Suppressor macrophage treated with lipopolysaccharide for 4 hours (primary cell): ENCODE measurements around the gene MYOCD.

Experiments
- DNase-seq: peaks from one replicate; pipeline ENCODE4 v3.0.0-alpha.2; 2020

MYOCD gene

GRCh38 chr17:12765548-12765947, 99.9 kb downstream of the MYOCD start:
- no peak for DNase-seq

DNA sequence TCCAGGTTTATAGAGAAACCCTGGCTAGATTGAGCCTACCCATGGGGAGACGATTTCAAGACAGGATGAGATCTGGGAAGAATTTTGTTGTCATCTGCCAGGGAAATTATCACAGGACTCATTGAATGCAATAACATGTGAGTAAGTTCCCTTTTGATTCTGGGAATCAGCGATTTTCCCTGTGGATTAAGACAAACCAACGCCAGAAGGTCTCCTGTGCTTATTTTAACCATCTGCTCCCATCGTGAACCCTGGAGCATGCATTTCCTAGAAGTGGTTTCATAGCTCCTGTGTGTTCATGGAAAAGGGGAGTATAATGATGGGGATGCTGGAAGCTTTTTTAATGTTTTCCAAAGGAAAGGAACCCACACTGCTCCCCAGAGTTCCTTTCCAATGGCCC, 102.6 kb downstream of the MYOCD start:
- DNase-seq: no peak

DNA sequence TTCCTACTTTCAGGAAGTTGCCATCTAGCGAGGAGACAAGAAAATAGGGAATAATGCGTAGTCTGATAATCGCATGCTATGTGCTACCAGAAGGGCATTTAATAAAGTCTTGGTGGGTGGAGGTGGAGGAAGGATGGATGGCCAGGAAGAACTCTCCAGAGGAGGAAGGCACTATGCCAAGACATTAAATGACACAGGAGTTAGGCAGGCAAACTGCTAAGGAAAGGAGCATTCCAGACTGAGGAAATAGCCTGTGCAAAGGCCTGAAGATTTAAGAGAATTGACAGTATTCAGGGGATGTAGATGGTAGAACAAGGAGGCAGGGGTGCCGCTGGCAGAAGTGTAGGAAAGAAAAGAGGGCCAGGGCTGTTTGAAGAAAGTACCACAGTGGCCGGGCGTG, 104.3 kb downstream of the MYOCD start:
- no peak for DNase-seq

GRCh38 chr17:12773153-12773552, 107.5 kb downstream of the MYOCD start:
- DNase-seq: no peak

GRCh38 chr17:12789075-12789480, 123.4 kb downstream of the MYOCD start:
- no peak for DNase-seq

- DNase-seq: peak; percentile 41
These were observed 124.0 kb downstream of the MYOCD start, which contains the start of gene ARHGAP44 for GRCh38 chr17:12789481-12790248. Gene ARHGAP44, plus strand, starts transcription at chr17:12789498. Its CDS starts 341 bp downstream, at chr17:12789839.

- DNase-seq: no peak
These were observed 124.8 kb downstream of the MYOCD start for GRCh38 chr17:12790249-12791106.

DNA sequence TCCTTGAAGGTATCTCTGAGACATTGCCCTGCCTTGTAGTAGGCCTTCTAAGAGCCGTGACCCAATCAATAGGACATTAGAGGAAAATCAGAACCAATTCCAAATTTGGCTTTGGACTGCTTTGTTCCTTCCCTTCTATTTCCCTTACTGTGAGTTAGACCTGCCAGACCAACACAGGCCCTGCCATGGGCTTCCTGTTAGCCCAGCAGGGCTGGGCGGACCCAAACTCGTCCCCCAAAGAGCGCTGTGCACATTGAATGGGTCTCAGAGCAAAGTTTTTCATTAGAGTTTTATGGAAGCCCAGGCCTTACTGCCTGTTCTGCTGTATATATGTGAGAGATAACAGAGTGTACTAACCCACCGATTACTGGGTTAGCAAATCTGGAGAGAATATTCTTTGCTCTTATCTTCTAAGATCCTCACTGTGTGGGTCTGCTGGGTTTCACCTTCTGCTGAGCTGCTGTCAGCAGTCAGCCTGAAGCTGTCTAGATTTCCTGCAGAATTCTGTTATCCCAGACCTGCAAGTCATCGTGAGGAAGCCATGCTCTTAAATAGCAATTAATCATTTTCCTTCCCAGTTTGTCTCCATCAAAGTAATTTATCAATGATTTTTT, 129.3 kb downstream of the MYOCD start:
- no peak for DNase-seq

DNA sequence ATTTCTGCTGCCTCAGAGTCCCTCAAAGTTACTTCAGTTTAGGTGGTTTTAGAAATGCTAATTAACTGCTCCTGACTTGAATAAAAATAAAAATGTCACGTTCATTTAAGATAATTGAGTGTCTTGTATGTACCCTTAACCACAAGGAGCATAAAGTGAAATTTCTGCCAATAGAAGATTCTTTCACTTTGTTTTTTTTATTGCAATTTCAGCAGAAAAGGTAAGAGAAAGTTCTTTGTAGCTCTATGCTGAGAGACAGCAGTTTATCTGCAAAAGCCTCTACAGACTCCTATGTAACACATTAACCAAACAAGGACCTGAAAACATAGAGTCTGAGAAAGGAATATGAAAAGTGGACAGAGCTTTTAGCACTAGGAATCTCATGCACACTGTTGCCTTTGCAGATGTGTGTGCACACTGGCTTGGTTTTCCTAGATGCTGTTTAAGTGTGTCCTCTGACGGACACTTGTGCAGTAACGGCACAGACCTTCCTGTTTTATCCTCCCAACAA, 135.2 kb downstream of the MYOCD start:
- DNase-seq: no peak

DNA sequence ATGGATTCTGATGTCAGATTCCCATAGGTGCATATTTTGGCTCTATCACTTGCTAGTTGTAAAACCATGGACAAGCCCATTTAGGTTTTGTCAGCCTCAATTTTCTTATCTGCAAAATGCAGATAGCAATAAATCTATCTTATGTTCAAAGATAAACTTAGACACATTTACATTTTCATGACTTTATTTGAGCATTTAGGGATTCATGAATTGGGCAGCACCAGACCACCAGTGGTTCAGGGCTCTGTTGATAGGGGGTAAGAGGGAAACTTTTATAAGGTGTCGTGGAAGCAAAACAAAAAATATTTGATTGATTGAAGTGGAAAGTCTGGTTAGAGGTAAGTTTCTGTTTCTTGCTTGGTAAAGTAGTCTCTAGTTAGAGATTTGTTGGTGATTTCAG, 140.9 kb downstream of the MYOCD start:
- no peak for DNase-seq

- DNase-seq: no peak
These were observed 143.0 kb downstream of the MYOCD start for GRCh38 chr17:12808723-12809122.

GRCh38 chr17:12812877-12813276, 147.2 kb downstream of the MYOCD start:
- no peak for DNase-seq

DNA sequence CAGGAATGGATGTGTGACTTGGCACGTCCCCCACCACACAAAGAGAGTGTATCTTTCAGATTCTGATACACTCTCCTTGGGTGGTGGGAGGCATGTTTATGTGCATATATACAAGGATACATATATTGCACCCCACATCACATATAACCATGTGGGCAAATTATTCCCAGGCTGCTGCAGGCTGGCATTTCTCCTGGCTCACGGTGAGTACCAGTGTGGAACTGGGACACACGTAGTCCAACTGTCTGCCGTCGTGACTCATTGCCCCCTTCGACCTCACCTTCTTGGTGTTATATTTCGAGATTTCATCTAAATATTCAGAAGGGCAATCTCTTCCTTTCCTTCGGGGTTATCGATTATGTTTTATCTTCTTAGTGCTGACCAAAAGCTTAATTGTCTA, 148.0 kb downstream of the MYOCD start:
- DNase-seq: no peak

GRCh38 chr17:12814718-12815117, 149.0 kb downstream of the MYOCD start:
- no peak for DNase-seq

- DNase-seq: no peak
These were observed 150.0 kb downstream of the MYOCD start for GRCh38 chr17:12815642-12816141.
